ENCODE measurements around the gene FMN2.
"Not testable (repeated sequence)": the region's sequence is repeated elsewhere in the genome, so short reads cannot be mapped to it uniquely, and the experiment has no call there.

Gene FMN2

GRCh38 chr1:240366636-240367035 lies 275.0 kb downstream of the FMN2 start:
- DNase-seq (ENCODE audit: low spot score): no peak

GRCh38 chr1:240385551-240385950 lies 293.9 kb downstream of the FMN2 start:
- DNase-seq (ENCODE audit: low spot score): no peak

GRCh38 chr1:240385985-240386978 lies 294.6 kb downstream of the FMN2 start:
- DNase-seq (ENCODE audit: low spot score): no peak

GRCh38 chr1:240387051-240387450 lies 295.4 kb downstream of the FMN2 start:
- no peak for DNase-seq (ENCODE audit: low spot score)

- DNase-seq (ENCODE audit: low spot score): no peak
Observed at GRCh38 chr1:240391660-240392260, 300.1 kb downstream of the FMN2 start.

GRCh38 chr1:240394353-240394752 lies 302.7 kb downstream of the FMN2 start:
- no peak for DNase-seq (ENCODE audit: low spot score)

GRCh38 chr1:240395336-240395735 lies 303.7 kb downstream of the FMN2 start:
- no peak for DNase-seq (ENCODE audit: low spot score)

GRCh38 chr1:240399381-240399780 lies 307.7 kb downstream of the FMN2 start:
- DNase-seq (ENCODE audit: low spot score): no peak

- DNase-seq (ENCODE audit: low spot score): no peak
Observed at GRCh38 chr1:240401731-240402130, 310.0 kb downstream of the FMN2 start.

- DNase-seq (ENCODE audit: low spot score): no peak
Observed at GRCh38 chr1:240402326-240402725, 310.6 kb downstream of the FMN2 start.

- no peak for DNase-seq (ENCODE audit: low spot score)
Observed at GRCh38 chr1:240404286-240404685, 312.6 kb downstream of the FMN2 start.

- no peak for DNase-seq (ENCODE audit: low spot score)
Observed at GRCh38 chr1:240405751-240406150, 314.1 kb downstream of the FMN2 start.

- DNase-seq (ENCODE audit: low spot score): no peak
Observed at GRCh38 chr1:240407407-240407806, 315.7 kb downstream of the FMN2 start.

- DNase-seq (ENCODE audit: low spot score): no peak
Observed at GRCh38 chr1:240409615-240410014, 317.9 kb downstream of the FMN2 start.

- DNase-seq (ENCODE audit: low spot score): no peak
Observed at GRCh38 chr1:240413732-240414131, 322.0 kb downstream of the FMN2 start.

GRCh38 chr1:240414237-240414636 lies 322.6 kb downstream of the FMN2 start:
- DNase-seq (ENCODE audit: low spot score): no peak

- DNase-seq (ENCODE audit: low spot score): not testable (repeated sequence)
Observed at GRCh38 chr1:240415011-240415410, 323.3 kb downstream of the FMN2 start.

GRCh38 chr1:240415532-240415931 lies 323.8 kb downstream of the FMN2 start:
- no peak for DNase-seq (ENCODE audit: low spot score)

GRCh38 chr1:240417317-240417716 lies 325.6 kb downstream of the FMN2 start:
- no peak for DNase-seq (ENCODE audit: low spot score)

- no peak for DNase-seq (ENCODE audit: low spot score)
Observed at GRCh38 chr1:240420766-240421165, 329.1 kb downstream of the FMN2 start.

GRCh38 chr1:240423246-240423924 lies 331.7 kb downstream of the FMN2 start:
- DNase-seq (ENCODE audit: low spot score): no peak

- DNase-seq (ENCODE audit: low spot score): no peak
Observed at GRCh38 chr1:240424740-240425464, 333.2 kb downstream of the FMN2 start.
